A673 (cell line): Measurements from ENCODE around the gene RASSF10. TPM values are rescaled to one million over a fixed set of nuclear protein-coding genes. Genes with fewer than 3 reads are reported as not detected.

Experiments used
- BruUV-seq: library from RNA; stranded (reverse); fragments of 400-500 nt; replicated peaks from 2 replicates; lab custom pipeline; 2021; lab: Mats Ljungman, UMichigan
- CTCF ChIA-PET: fragments of 300-600 bp; sonication (Branson Sonifier 250); formaldehyde crosslinking; loops from one replicate; lab custom pipeline; 2022; ENCODE audit warnings: antibody characterized with exemption; lab: Charles Lee
- POLR2A ChIA-PET: fragments of 300-600 bp; sonication (Branson Sonifier 250); formaldehyde crosslinking; loops from one replicate; lab custom pipeline; 2022; ENCODE audit warnings: antibody characterized with exemption; ENCODE audit not compliant: low non-redundant PET; lab: Charles Lee
- DNase-seq: peaks from one replicate; pipeline ENCODE4 v3.0.0-alpha.2; 2015; ENCODE audit warnings: low spot score
- H3K27ac ChIP-seq: fragments of 200-600 bp; sonication (generic); 2 replicates; pipeline ENCODE4 v1.5.1; 2016; ENCODE audit warnings: mixed run types, low read depth, mild to moderate bottlenecking, mixed read lengths, antibody characterized with exemption, low read length; ENCODE audit not compliant: poor library complexity, severe bottlenecking
- H3K27me3 ChIP-seq: fragments of 200-600 bp; sonication (generic); replicated peaks from 2 replicates; pipeline ENCODE4 v1.6.1; 2017; ENCODE audit warnings: mixed run types, low read depth, mild to moderate bottlenecking, mixed read lengths, antibody characterized with exemption, low read length; ENCODE audit not compliant: insufficient read depth, poor library complexity
- H3K36me3 ChIP-seq: fragments of 200-600 bp; sonication (generic); 2 replicates; pipeline ENCODE4 v1.6.1; 2016; ENCODE audit warnings: mixed run types, mild to moderate bottlenecking, mixed read lengths, antibody characterized with exemption, low read length; ENCODE audit not compliant: insufficient read depth, poor library complexity, severe bottlenecking
- H3K4me1 ChIP-seq: fragments of 200-600 bp; sonication (generic); 2 replicates; pipeline ENCODE4 v1.6.1; 2017; ENCODE audit warnings: mixed run types, mild to moderate bottlenecking, mixed read lengths, antibody characterized with exemption, low read length; ENCODE audit not compliant: insufficient read depth, poor library complexity, severe bottlenecking
- H3K4me3 ChIP-seq: fragments of 200-600 bp; sonication (generic); 2 replicates; pipeline ENCODE4 v1.5.1; 2016; ENCODE audit warnings: low read depth, mixed run types, mild to moderate bottlenecking, mixed read lengths, low read length; ENCODE audit not compliant: poor library complexity, severe bottlenecking
- H3K9me3 ChIP-seq: fragments of 200-600 bp; sonication (generic); 2 replicates; pipeline ENCODE4 v1.6.1; 2016; ENCODE audit warnings: mixed run types, low read depth, mild to moderate bottlenecking, mixed read lengths, antibody characterized with exemption, low read length; ENCODE audit not compliant: poor library complexity, severe bottlenecking
- EZH2 ChIP-seq: fragments of 200-600 bp; sonication (generic); IDR thresholded peaks from 2 replicates; pipeline ENCODE4 v1.6.1; 2017; ENCODE audit warnings: borderline replicate concordance, low read depth, mild to moderate bottlenecking, mixed read lengths, antibody characterized with exemption, low read length; ENCODE audit not compliant: poor library complexity, severe bottlenecking
- intact Hi-C: fragments of 100-400 bp; cut with micrococcal nuclease; formaldehyde crosslinking; loops from one replicate; pipeline ENCODE4 v1.10.0; 2022; ENCODE audit not compliant: unreplicated experiment
- total RNA-seq: library from RNA; stranded (reverse); gene quantifications from 2 replicates; pipeline ENCODE4 v1.2.3, GENCODE V29; 2021
- TF ChIP-seq, protein P1 (sequence below): fragments of 300-800, 200-600 bp; sonication (generic); conservative IDR thresholded peaks from 2 replicates; pipeline ENCODE4 v1.5.1; 2017; ENCODE audit warnings: low read depth, mild to moderate bottlenecking, antibody characterized with exemption, low read length, moderate library complexity, mixed read lengths

RASSF10 gene
- total RNA-seq, 1 experiment from 2014 or later: 0.15 TPM

DNA sequence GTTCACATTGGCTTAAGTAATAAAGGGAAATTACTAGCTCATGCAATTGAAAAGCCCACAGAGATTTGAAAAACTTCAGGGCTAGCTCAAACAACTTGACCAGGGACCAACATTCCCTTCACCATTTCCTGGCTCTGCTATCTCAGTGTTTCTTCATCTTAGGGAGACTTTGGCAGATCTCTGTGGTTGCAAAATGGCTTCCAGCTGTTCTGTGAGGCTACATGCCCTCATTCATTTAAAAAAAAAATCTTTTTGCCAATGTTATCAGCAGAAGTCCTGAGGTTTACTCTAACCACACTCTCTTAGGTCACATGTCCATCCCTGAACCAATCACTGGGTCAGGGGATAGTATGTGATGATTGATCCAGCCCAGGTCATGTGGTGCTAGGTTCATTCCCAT lies 13.9 kb upstream of the RASSF10 start:
- TF ChIP-seq, protein P1, sequence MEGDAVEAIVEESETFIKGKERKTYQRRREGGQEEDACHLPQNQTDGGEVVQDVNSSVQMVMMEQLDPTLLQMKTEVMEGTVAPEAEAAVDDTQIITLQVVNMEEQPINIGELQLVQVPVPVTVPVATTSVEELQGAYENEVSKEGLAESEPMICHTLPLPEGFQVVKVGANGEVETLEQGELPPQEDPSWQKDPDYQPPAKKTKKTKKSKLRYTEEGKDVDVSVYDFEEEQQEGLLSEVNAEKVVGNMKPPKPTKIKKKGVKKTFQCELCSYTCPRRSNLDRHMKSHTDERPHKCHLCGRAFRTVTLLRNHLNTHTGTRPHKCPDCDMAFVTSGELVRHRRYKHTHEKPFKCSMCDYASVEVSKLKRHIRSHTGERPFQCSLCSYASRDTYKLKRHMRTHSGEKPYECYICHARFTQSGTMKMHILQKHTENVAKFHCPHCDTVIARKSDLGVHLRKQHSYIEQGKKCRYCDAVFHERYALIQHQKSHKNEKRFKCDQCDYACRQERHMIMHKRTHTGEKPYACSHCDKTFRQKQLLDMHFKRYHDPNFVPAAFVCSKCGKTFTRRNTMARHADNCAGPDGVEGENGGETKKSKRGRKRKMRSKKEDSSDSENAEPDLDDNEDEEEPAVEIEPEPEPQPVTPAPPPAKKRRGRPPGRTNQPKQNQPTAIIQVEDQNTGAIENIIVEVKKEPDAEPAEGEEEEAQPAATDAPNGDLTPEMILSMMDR: no peak
- no peak for TF ChIP-seq EZH2
- DNase-seq: no peak
- ChIA-PET POLR2A (no interaction called here), CTCF (no interaction called here)
- Histone ChIP-seq H3K27ac (no peak overlapping the region), H3K4me3 (no peak overlapping the region), H3K9me3 (no peaks in the 10 kb centered on the region), H3K4me1 (no peaks in the 10 kb centered on the region), H3K36me3 (no peaks in the 10 kb centered on the region), H3K27me3 (no peaks in the 10 kb centered on the region)
- no TSS peak for BruUV-seq
- intact Hi-C loops: no loop called here

DNA sequence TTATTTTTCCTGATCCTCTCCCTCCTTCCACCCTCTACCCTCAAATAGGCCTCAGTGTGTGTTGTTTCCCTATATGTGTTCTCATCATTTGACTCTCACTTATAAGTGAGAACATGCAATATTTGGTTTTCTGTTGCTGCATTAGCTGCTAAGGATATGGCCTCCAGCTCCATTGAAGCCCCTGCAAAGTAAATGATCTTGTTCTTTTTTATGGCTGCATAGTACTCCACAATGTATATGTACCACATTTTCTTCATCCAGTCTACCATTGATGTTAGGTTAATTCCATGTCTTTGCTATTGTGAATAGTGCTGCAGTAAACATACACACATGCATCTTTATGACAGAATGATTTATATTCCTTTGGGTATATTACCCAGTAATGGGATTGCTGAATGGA lies 13.3 kb upstream of the RASSF10 start:
- no peak overlapping the region for H3K4me3 ChIP-seq
- intact Hi-C loops: no loop called here
- H3K27ac ChIP-seq: no peak overlapping the region
- TF ChIP-seq EZH2: no peak
- TF ChIP-seq, protein P1: no peak
- no peaks in the 10 kb centered on the region for H3K27me3 ChIP-seq
- H3K4me1 ChIP-seq: no peaks in the 10 kb centered on the region
- no peak for DNase-seq
- ChIA-PET POLR2A (no interaction called here), CTCF (no interaction called here)
- no peaks in the 10 kb centered on the region for H3K36me3 ChIP-seq
- no TSS peak for BruUV-seq
- H3K9me3 ChIP-seq: no peaks in the 10 kb centered on the region

DNA sequence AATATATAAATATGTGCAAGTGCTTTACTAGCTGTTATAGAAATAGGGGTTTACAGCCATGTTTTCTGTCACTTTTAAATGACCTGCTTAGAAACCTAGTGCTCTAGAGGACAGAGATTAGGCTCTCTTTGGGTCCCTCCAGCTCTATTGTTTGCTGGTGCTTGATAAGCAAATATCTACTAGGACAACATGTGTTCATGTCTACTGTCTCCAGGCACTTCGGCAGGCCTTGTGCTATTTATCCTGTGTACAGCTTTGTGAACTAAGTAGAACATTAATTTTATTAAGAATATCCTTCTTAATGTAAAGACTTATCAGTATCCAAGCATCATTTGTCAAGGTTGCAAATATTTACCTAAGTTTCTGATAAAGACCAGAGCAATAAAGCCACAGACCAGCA lies 11.9 kb upstream of the RASSF10 start:
- ChIA-PET POLR2A (no interaction called here), CTCF (no interaction called here)
- DNase-seq: no peak
- no peaks in the 10 kb centered on the region for H3K4me1 ChIP-seq
- H3K4me3 ChIP-seq: no peak overlapping the region
- H3K36me3 ChIP-seq: no peaks in the 10 kb centered on the region
- TF ChIP-seq, protein P1: no peak
- no peak for TF ChIP-seq EZH2
- H3K9me3 ChIP-seq: no peaks in the 10 kb centered on the region
- intact Hi-C loops: no loop called here
- BruUV-seq: no TSS peak
- H3K27me3 ChIP-seq: peaks cover 5% of the 10 kb centered on the region
- no peak overlapping the region for H3K27ac ChIP-seq
